HG03175 (cell line): ENCODE data around the gene TAOK1.

Source experiments
- ATAC-seq: cut with Tn5 transposase; IDR thresholded peaks from one replicate; pipeline ENCODE4 v1.9.1; 2021; ENCODE audit warnings: mild to moderate bottlenecking, moderate library complexity; ENCODE audit not compliant: unreplicated experiment

Gene TAOK1

GRCh38 chr17:29568331-29569244 is 178.4 kb downstream of the TAOK1 start, which contains the start of gene TP53I13:
Gene TP53I13 (plus strand): TSS chr17:29568701. CDS start chr17:29568759, 58 bp downstream.
- peak; percentile 32 for ATAC-seq

- no peak for ATAC-seq
Observed at GRCh38 chr17:29569245-29569950, 179.2 kb downstream of the TAOK1 start.

DNA sequence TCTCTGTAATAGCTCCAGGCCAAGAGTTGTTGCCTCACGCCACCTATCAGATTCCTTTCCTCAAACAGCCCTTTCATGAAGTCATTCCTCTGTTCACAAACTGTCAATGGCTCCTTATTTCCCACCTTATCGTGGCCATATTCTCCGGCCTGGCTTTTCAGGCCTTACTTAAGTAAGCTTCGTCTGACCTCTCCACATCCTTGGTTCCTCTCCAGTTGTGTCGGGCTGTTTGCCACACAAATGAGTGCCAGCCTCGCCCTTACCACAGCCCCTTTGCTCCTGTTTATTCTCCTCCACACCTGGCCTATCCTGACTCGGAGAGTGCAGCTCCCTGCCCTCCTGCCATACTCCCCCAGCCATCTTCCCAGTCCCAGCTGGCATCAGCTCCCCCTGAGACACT is 180.4 kb downstream of the TAOK1 start:
- ATAC-seq = no peak

GRCh38 chr17:29571486-29571882 is 181.3 kb downstream of the TAOK1 start:
- no peak for ATAC-seq

GRCh38 chr17:29571883-29572681 is 181.9 kb downstream of the TAOK1 start:
- ATAC-seq = no peak

DNA sequence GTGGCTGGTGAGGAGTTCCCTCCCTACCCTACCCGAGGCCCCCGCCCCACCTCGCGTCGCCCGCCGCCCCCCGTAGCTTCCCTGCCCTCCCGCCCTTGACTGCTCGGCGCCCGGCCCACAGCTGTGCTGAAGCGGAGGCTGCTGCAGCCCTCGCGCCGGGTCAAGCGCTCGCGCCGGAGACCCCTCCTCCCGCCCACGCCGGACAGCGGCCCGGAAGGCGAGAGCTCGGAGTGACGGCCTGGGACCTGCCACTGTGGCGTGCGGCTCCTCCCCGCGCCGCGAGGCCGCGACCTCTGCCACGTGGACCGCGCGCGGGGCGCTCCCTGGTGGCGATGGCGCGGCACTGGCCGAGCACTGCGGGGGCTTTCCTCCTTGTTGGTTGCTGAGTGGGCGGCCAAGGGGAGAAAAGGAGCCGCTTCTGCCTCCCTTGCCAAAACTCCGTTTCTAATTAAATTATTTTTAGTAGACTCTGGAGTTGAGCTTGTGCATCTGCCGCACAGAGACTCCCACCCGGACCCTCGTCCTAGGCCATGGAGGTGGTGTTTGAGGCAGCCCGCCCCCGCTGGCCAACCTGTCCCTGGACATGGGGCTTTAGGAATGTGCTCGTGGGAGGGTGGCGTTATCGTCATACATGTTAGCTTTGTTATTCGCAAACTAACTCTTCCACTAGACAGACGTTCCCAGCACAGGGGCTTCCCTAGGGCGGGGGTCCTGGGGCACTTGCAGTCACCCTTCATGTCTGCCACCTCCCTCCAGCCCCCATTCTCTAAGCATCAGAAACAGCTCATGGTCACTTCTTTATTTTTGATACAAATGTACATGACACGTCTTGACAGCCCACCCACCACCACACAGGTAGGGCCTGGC is 182.8 kb downstream of the TAOK1 start:
- no peak for ATAC-seq

DNA sequence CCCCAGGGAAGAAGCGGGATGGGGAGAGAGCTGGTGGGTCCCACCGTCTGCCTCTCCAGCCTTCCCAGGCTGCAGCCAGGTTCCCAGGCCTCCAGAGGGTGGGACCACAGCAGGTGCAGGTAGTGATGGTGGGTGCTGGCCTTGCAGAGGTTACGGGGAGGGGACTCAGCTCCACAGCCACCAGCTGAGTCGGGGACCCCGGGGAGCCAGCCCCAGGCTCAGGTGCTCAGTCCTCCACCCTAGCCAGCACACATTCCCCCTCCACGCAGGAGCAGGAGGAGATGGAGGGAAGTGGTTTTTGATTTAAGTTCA is 183.4 kb downstream of the TAOK1 start:
- no peak for ATAC-seq

GRCh38 chr17:29573871-29574731 is 183.9 kb downstream of the TAOK1 start:
- ATAC-seq = no peak

DNA sequence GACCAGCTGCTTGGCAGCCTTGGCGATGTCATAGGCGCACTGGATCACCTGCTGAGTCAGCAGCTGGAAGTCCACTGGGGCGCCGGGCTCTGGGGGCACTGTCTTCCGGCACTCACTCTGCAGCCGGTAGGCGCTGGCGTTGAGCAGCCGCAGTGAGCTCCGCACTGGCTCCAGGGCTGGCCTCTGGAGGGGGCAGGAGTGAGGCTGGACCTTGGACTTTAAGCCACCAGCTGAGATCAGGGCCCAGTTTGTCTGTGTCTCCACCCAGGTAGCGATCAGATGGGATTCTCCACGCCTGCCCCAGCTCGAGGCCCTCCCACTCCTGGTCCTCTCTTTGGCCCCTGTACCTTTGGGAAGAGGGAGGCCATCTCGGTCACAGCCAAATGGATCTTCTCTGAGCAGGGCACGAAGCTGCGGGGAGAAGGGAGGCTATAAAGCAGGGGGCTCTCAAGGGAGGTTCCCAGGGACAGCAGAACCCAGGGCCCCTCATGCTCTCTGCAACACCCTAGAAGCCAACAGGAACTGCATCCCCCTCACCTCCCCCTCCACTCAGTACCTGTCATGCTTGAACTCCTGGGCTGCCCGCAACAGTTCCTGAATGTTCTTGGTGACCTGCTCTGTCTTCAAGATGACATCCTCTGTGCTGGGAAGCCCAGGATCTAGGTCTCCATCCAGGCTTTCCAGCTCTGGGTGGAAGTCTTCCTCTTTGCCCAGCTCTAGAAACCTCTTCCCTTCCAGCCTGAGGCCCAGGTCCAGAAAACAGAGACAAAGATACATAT is 184.8 kb downstream of the TAOK1 start:
- no peak for ATAC-seq

DNA sequence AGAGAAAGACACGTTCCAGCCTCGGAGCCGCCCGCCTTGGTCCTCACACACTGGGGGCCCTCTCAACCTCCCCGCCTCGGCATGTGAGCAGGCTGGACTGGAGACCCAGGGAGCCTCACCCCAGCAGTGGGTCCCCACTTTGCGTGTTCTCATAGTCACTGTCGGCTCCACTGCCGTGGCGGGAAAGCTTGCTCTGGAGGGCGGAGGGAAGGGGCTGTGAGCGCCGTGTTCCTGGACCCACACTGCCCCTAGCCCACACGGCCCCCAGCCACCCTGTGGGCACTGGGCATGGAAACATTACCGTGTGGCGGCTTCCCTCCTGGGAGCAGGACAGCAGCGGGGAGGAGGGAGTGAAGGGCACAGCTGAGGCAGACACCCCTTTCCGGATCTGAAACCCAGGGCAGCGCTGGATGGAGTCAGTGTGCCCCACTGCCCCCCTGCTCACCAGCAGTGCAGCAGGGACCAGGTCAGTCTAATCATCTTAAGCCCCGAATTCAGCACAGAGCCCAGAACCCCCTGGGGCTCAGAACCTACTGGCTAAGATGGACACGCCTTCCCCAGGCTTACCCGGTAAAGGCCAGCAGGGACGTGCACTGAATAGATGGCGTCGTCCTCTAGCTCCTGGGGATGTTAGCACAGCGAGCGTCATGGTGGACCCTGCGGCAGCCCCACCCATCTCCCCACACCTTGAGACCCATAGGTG is 185.5 kb downstream of the TAOK1 start:
- no peak for ATAC-seq

- no peak for ATAC-seq
Observed at GRCh38 chr17:29576214-29577000, 186.2 kb downstream of the TAOK1 start.

DNA sequence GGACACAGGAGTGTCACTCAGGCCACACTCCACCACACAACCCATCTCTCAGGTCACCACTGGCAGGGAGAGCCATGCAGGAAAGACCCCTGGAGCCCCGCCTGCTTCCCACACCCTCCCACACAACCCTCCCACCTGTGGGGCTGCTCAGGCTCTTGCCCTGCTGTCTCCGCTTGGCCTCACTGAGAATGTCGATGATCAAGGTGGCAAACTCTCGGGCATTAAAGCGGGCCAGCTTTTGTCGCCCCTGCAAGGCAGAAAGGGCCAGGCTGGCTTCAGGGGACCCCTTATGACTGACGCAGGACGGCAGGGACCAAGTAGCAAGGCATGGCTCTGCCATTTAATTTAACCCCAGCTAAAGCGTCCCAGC is 186.8 kb downstream of the TAOK1 start:
- no peak for ATAC-seq

DNA sequence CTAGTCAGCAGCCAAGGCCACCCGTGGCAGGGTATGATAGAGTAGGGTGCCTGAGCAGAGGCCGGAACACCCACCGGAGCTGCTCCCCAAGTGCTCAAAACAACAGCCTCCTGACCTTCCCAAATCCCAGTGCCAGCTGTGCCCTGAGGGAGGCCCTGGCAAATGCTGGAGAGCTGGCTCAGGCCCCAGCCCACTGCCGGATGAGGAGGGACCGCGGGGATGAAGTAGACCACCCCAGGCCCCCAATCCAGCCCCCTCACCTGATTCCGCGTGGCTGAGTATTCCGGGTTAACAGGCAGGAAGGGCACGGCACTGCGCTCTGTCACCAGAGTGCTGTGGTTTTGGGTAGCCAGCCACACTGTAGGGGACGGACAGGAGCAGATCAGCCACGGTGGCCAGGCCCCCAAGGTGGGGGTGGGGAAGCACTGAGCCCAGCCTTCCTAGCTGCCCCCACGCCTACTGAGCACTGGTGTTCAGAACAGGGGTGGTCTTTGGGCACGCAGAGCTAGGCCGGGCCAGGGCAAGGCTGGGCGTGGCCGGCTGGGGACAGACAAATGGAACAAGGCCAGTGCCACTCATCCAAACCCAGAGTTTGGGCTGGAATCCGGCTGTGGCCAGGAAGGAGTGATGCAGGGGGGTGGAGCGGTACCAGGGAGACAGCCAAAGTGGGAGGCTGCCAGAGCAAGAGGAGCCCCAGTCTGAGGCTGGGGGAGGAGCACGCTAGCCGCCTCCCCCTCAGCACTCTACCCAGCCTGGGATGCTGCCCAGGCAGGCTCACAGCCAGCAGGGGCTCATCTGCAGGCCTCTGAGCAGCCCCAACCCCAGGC is 187.4 kb downstream of the TAOK1 start:
- no peak for ATAC-seq

GRCh38 chr17:29578626-29579485 is 188.7 kb downstream of the TAOK1 start:
- ATAC-seq = no peak
